ENCODE results near the gene STING1. TPM values are rescaled to one million over a fixed set of nuclear protein-coding genes. Genes with fewer than 3 reads are reported as not detected.
"Not testable (repeated sequence)": the region's sequence is repeated elsewhere in the genome, so short reads cannot be mapped to it uniquely, and the experiment has no call there.

The STING1 gene
- total RNA-seq, 1 experiment from 2014 or later = not detected

DNA sequence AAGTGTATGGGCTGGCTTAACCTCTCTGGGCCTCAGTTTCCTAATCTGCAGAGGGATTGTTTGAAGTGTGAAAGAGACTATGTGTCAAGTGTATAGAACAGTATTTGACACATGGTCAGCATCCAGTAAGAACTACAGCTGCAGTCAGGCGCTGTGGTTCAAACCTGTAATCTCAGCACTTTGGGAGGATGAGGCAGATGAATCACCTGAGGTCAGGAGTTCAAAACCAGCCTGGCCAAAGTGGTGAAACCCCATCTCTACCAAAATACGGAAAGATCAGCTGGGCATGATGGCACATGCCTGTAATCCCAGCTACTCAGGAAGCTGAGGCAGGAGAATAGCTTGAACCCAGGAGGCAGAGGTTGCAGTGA lies 31.9 kb upstream of the STING1 start:
- TF ChIP-seq CTCF (IDR thresholded peaks at IDR 0.05; ENCODE audit: insufficient read depth in 1 of 2, low read depth in 1 of 2, low read length in 1 of 2, severe bottlenecking in 1 of 2, unreplicated experiment in 1 of 2) = no peak
- peaks cover 6% of the 10 kb centered on the region for H3K36me3 Mint-ChIP-seq (ENCODE audit: insufficient read depth, unreplicated experiment)
- no peak for DNase-seq
- no peaks in the 10 kb centered on the region for H3K9me3 ChIP-seq
- no peaks in the 10 kb centered on the region for H3K36me3 ChIP-seq (ENCODE audit: control insufficient read depth, insufficient read depth, low read length)
- no peak overlapping the region for H3K4me3 Mint-ChIP-seq (ENCODE audit: unreplicated experiment)
- peaks cover 11% of the 10 kb centered on the region for H3K4me1 ChIP-seq
- ChIA-PET POLR2A (no interaction called here), CTCF (interaction anchor here (0.7 to 2.1 kb wide), 2 partner anchors 44 to 94 kb away, joined by 7 to 36 read pairs; partner anchors contain the start of gene SMIM33)
- intact Hi-C loops (cut with micrococcal nuclease; ENCODE audit: unreplicated experiment) = loop anchor here (5.0 kb wide), 1 partner anchor 37 kb away; no protein-coding TSS in a partner anchor
- no peaks in the 10 kb centered on the region for H3K27me3 Mint-ChIP-seq (ENCODE audit: insufficient read depth, unreplicated experiment)
- H3K27ac Mint-ChIP-seq (ENCODE audit: unreplicated experiment) = no peak overlapping the region
- no TSS peak for BruUV-seq (replicated peaks)
- H3K27me3 ChIP-seq (replicated peaks; ENCODE audit: control insufficient read depth, insufficient read depth, low read length) = no peaks in the 10 kb centered on the region
- no peaks in the 10 kb centered on the region for H3K9me3 Mint-ChIP-seq (ENCODE audit: unreplicated experiment)
- H3K4me1 Mint-ChIP-seq (ENCODE audit: low read depth, unreplicated experiment) = peaks cover 17% of the 10 kb centered on the region
- H3K4me3 ChIP-seq (ENCODE audit: low read depth, low read length) = no peak overlapping the region

DNA sequence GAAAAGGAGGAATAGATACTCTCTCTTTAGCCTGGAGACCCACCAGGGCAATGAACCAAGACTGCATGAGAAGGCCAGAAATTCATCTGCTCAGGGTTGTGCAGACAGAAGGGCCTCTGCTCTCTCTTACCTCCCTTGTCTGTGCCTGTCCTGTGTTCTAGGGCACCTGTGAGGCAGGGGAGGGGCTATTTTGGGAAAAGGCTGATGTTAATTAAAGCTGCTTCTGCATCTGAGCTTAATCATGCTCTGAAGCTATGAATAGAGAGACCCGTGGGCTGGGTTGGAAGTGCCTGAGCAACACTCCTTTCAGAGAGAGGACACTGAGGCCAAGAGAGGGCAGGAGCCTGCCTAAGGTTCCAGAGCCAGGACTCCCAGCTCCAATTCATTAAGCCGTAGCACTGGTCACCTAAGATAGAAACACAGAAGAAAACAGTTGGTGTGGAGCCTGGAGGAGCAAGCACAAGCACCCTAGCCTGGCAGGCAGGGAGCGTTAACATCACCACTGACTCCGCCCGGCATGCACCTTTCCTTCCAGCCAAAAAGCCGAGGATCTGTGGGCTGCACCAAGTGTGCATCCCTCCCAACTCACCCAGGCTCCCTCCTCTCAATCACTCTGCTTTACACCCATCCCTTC lies 31.4 kb upstream of the STING1 start:
- H3K4me1 Mint-ChIP-seq (ENCODE audit: low read depth, unreplicated experiment) = peaks cover 14% of the 10 kb centered on the region
- ChIA-PET CTCF (interaction anchor here (0.5 to 2.1 kb wide), 7 partner anchors 20 to 157 kb away, joined by 3 to 36 read pairs (median 4); partner anchors contain the start of gene DNAJC18), POLR2A (interaction anchor here (0.6 to 1.1 kb wide), 2 partner anchors 92 to 149 kb away, joined by 3 to 5 read pairs; no protein-coding TSS in a partner anchor)
- Histone ChIP-seq H3K4me3 (ENCODE audit: low read depth, low read length) (no peak overlapping the region), H3K9me3 (no peaks in the 10 kb centered on the region), H3K4me1 (peaks cover 11% of the 10 kb centered on the region), H3K27me3 (replicated peaks; ENCODE audit: control insufficient read depth, insufficient read depth, low read length) (no peaks in the 10 kb centered on the region), H3K36me3 (ENCODE audit: control insufficient read depth, insufficient read depth, low read length) (no peaks in the 10 kb centered on the region)
- H3K4me3 Mint-ChIP-seq (ENCODE audit: unreplicated experiment) = no peak overlapping the region
- no TSS peak for BruUV-seq (replicated peaks)
- TF ChIP-seq CTCF (IDR thresholded peaks at IDR 0.05; ENCODE audit: insufficient read depth in 1 of 2, low read depth in 1 of 2, low read length in 1 of 2, severe bottlenecking in 1 of 2, unreplicated experiment in 1 of 2) = no peak
- H3K36me3 Mint-ChIP-seq (ENCODE audit: insufficient read depth, unreplicated experiment) = peaks cover 6% of the 10 kb centered on the region
- no peaks in the 10 kb centered on the region for H3K27me3 Mint-ChIP-seq (ENCODE audit: insufficient read depth, unreplicated experiment)
- no peaks in the 10 kb centered on the region for H3K9me3 Mint-ChIP-seq (ENCODE audit: unreplicated experiment)
- H3K27ac Mint-ChIP-seq (ENCODE audit: unreplicated experiment) = no peak overlapping the region
- intact Hi-C loops (cut with micrococcal nuclease; ENCODE audit: unreplicated experiment) = loop anchor here (1.0 to 5.0 kb wide), 2 partner anchors 37 to 92 kb away; no protein-coding TSS in a partner anchor
- no peak for DNase-seq

DNA sequence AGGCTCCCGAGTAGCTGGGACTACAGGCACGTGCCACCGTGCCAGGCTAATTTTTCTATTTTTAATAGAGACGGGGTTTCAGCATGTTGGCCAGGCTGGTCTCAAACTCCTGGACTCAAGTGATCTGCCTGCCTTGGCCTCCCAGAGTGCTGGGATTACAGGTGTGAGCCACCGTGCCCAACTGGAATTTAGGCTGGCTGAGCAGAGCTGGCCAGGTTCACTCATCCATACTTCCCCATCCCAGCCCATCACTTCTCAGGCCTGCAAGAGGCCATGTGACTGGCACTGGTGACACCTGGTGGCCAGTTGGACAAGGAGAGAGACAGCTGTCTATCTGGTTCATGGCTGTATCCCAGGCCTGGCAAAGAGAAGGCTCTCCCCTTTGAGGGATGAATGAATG lies 30.9 kb upstream of the STING1 start:
- BruUV-seq (replicated peaks); H3K4me1 Mint-ChIP-seq (ENCODE audit: low read depth, unreplicated experiment); H3K9me3 ChIP-seq; H3K4me3 Mint-ChIP-seq (ENCODE audit: unreplicated experiment); H3K36me3 ChIP-seq (ENCODE audit: control insufficient read depth, insufficient read depth, low read length); H3K9me3 Mint-ChIP-seq (ENCODE audit: unreplicated experiment); H3K4me3 ChIP-seq (ENCODE audit: low read depth, low read length); H3K36me3 Mint-ChIP-seq (ENCODE audit: insufficient read depth, unreplicated experiment); H3K27me3 Mint-ChIP-seq (ENCODE audit: insufficient read depth, unreplicated experiment); H3K27me3 ChIP-seq (replicated peaks; ENCODE audit: control insufficient read depth, insufficient read depth, low read length); H3K27ac Mint-ChIP-seq (ENCODE audit: unreplicated experiment): not testable (repeated sequence)
- peak; percentile 85 to 86 for DNase-seq
- POLR2A ChIA-PET = interaction anchor here (0.6 to 1.1 kb wide), 2 partner anchors 91 to 149 kb away, joined by 3 to 5 read pairs; no protein-coding TSS in a partner anchor
- H3K4me1 ChIP-seq = peaks cover 11% of the 10 kb centered on the region
- intact Hi-C loops (cut with micrococcal nuclease; ENCODE audit: unreplicated experiment) = loop anchor here (1.0 to 5.0 kb wide), 2 partner anchors 36 to 91 kb away; no protein-coding TSS in a partner anchor
- TF ChIP-seq CTCF (IDR thresholded peaks at IDR 0.05; ENCODE audit: insufficient read depth in 1 of 2, low read depth in 1 of 2, low read length in 1 of 2, severe bottlenecking in 1 of 2, unreplicated experiment in 1 of 2) = peak; percentile 75 to 84
- CTCF ChIA-PET = interaction anchor here (0.5 to 2.1 kb wide), 9 partner anchors 12 to 171 kb away, joined by 3 to 36 read pairs (median 4); partner anchors contain the start of gene DNAJC18
